Progenitor cell of endocrine pancreas (in vitro differentiated cells): ENCODE measurements around the gene DUSP23. TPM values are rescaled to one million over a fixed set of nuclear protein-coding genes. Genes with fewer than 3 reads are reported as not detected.

Experiments used
- DNase-seq: peaks from one replicate; pipeline ENCODE4 v3.0.0; 2021; ENCODE audit warnings: low spot score; ENCODE audit not compliant: unreplicated experiment
- H3K27ac Mint-ChIP-seq: 2 replicates; pipeline ENCODE4 v1.8.0; 2021; ENCODE audit warnings: mild to moderate bottlenecking, moderate library complexity, mixed read lengths
- H3K27me3 Mint-ChIP-seq: 2 replicates; pipeline ENCODE4 v1.8.0; 2021; ENCODE audit warnings: mixed read lengths
- H3K36me3 Mint-ChIP-seq: 2 replicates; pipeline ENCODE4 v1.8.0; 2022; ENCODE audit warnings: mixed read lengths; ENCODE audit not compliant: insufficient read depth
- H3K4me1 Mint-ChIP-seq: 2 replicates; pipeline ENCODE4 v1.8.0; 2021; ENCODE audit warnings: low read depth, mixed read lengths
- H3K4me3 Mint-ChIP-seq: 2 replicates; pipeline ENCODE4 v1.8.0; 2021; ENCODE audit warnings: low read depth, mild to moderate bottlenecking, moderate library complexity, mixed read lengths
- H3K9me3 Mint-ChIP-seq: 2 replicates; pipeline ENCODE4 v1.8.0; 2021; ENCODE audit warnings: low read depth, mixed read lengths
- CTCF ChIP-seq: fragments of 200-600 bp; sonication (generic); IDR thresholded peaks from one replicate; pipeline ENCODE4 v1.5.0; 2021; ENCODE audit warnings: antibody characterized with exemption, mild to moderate bottlenecking; ENCODE audit not compliant: unreplicated experiment
- total RNA-seq: library from RNA; stranded (reverse); gene quantifications from 2 replicates; pipeline ENCODE4 v1.2.1, GENCODE V29; 2021

Gene DUSP23
- total RNA-seq, 1 donor from 2014 or later: 16.9 TPM

GRCh38 chr1:159830722-159831121, 50.0 kb downstream of the DUSP23 start:
- peaks cover 77% of the 10 kb centered on the region for H3K27me3 Mint-ChIP-seq
- H3K4me3 Mint-ChIP-seq: no peak overlapping the region
- no peak overlapping the region for H3K27ac Mint-ChIP-seq
- no peaks in the 10 kb centered on the region for H3K36me3 Mint-ChIP-seq
- H3K4me1 Mint-ChIP-seq: peaks cover 10% of the 10 kb centered on the region
- DNase-seq: no peak
- no peaks in the 10 kb centered on the region for H3K9me3 Mint-ChIP-seq
- TF ChIP-seq CTCF: no peak

GRCh38 chr1:159831412-159832141, 50.8 kb downstream of the DUSP23 start:
- DNase-seq: no peak
- H3K4me1 Mint-ChIP-seq: peaks cover 12% of the 10 kb centered on the region
- H3K27me3 Mint-ChIP-seq: peaks cover 75% of the 10 kb centered on the region
- no peaks in the 10 kb centered on the region for H3K9me3 Mint-ChIP-seq
- no peak for TF ChIP-seq CTCF
- no peak overlapping the region for H3K27ac Mint-ChIP-seq
- no peak overlapping the region for H3K4me3 Mint-ChIP-seq
- no peaks in the 10 kb centered on the region for H3K36me3 Mint-ChIP-seq

Other genes starting within 250 kb of the DUSP23 start
- not detected in 2 replicates for gene OR10J5, start 245.0 kb upstream of the DUSP23 start, total RNA-seq
- not detected in 2 replicates for gene APCS, start 193.1 kb upstream of the DUSP23 start, total RNA-seq
- gene CRP, start 66.4 kb upstream of the DUSP23 start, total RNA-seq: not detected in 2 replicates
- not detected in 2 replicates for gene FCRL6, start 21.4 kb downstream of the DUSP23 start, total RNA-seq
- gene SLAMF8, start 45.9 kb downstream of the DUSP23 start, total RNA-seq: not detected in 2 replicates
- 0.20 TPM in 1 of 2 replicates, not detected in the other for gene VSIG8, start 81.7 kb downstream of the DUSP23 start, total RNA-seq
- 0.74 and 1.0 TPM in 2 replicates for gene CFAP45, start 119.2 kb downstream of the DUSP23 start, total RNA-seq
- gene TAGLN2, start 144.5 kb downstream of the DUSP23 start, total RNA-seq: 153 and 159 TPM in 2 replicates
- gene IGSF9, start 164.7 kb downstream of the DUSP23 start, total RNA-seq: 68.2 and 68.6 TPM in 2 replicates
- not detected in 2 replicates for gene SLAMF9, start 173.3 kb downstream of the DUSP23 start, total RNA-seq